GM13976 (cell line): ENCODE results near the gene SVOPL.
"Not testable (repeated sequence)": the region's sequence is repeated elsewhere in the genome, so short reads cannot be mapped to it uniquely, and the experiment has no call there.

Source experiments
- DNase-seq: peaks from one replicate; pipeline ENCODE4 v3.0.0; 2012; ENCODE audit warnings: low spot score
- CTCF ChIP-seq: IDR thresholded peaks from 2 replicates; pipeline ENCODE4 v1.5.1; 2012; ENCODE audit warnings: borderline replicate concordance, mild to moderate bottlenecking; ENCODE audit not compliant: insufficient read depth; ENCODE audit errors: extremely low read depth, missing control alignments, control extremely low read depth
- in situ Hi-C: fragments of 300-500 bp; cut with MboI; formaldehyde crosslinking; loops from one replicate; pipeline ENCODE4 v1.12.0; 2022; ENCODE audit warnings: low sequenced_read_pairs, mixed read lengths, inconsistent platforms; ENCODE audit not compliant: unreplicated experiment

SVOPL gene

DNA sequence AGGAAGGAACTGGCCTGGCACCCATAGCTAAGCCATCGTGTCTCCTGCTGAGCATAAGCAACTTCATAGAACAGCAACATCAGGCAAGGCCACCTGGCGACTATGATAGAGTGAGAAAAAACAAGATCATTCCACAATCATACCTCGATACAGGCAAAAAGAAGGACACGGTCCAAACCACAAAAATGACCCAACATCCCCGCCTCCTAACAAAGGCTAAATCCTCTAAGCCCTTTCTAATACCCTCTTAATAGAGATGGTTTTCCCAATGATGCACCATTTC, 40.2 kb upstream of the SVOPL start:
- DNase-seq: no peak
- in situ Hi-C loops: loop anchor here (25.0 kb wide), 1 partner anchor 304 kb away; no protein-coding TSS in a partner anchor
- TF ChIP-seq CTCF: no peak

- in situ Hi-C loops: loop anchor here (10.0 to 25.0 kb wide), 2 partner anchors 303 to 565 kb away; no protein-coding TSS in a partner anchor
- TF ChIP-seq CTCF: no peak
- no peak for DNase-seq
Observed at GRCh38 chr7:138739859-138740258, 38.7 kb upstream of the SVOPL start.

- peak; percentile 79 for DNase-seq
- peak; percentile 95 for TF ChIP-seq CTCF
- in situ Hi-C loops: loop anchor here (10.0 to 25.0 kb wide), 2 partner anchors 301 to 564 kb away; no protein-coding TSS in a partner anchor
Observed at GRCh38 chr7:138738551-138739335, 37.6 kb upstream of the SVOPL start.

DNA sequence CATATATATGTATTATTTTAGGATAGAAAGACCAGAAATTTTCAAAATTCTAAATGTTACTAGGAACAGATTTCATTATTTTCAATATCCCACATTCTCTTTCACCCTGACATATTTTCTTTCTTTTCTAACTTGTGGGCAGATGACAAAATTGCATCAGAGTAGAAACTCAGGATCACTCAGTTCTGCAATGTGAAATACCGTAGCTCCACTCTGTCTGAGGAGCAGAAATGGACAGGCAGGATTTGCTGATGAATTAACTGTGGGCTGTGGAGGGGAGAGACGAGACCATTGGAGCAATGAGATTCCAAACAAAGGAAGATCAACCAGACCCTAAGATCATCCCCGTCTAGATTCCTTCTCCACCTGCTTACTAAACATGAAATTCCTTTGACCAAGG, 37.0 kb upstream of the SVOPL start:
- in situ Hi-C loops: loop anchor here (10.0 to 25.0 kb wide), 2 partner anchors 301 to 563 kb away; no protein-coding TSS in a partner anchor

DNA sequence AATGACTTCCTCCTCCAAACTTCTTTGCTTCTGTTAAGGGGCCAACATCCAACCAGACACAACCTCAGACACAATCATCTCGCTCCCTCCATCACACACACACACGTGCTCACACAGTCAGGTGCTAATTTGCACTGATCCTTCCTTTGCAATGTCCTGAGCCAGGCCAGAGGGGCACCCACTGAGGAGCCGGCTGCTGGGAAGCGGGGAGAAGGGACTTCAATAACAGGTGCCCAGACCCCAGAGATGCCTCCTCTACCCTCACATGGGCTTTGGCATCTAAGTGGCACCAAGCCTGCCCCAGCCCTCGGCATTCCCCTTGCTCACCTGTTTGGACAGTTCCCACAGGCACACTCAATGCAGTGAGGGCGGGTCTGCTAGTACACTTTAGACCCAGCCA, 34.2 kb upstream of the SVOPL start:
- in situ Hi-C loops: loop anchor here (10.0 to 25.0 kb wide), 2 partner anchors 298 to 561 kb away; no protein-coding TSS in a partner anchor
- no peak for DNase-seq
- TF ChIP-seq CTCF: no peak

More for the DNA sequence above, 37.0 kb upstream of the SVOPL start:
- DNase-seq: no peak
- TF ChIP-seq CTCF: no peak

DNA sequence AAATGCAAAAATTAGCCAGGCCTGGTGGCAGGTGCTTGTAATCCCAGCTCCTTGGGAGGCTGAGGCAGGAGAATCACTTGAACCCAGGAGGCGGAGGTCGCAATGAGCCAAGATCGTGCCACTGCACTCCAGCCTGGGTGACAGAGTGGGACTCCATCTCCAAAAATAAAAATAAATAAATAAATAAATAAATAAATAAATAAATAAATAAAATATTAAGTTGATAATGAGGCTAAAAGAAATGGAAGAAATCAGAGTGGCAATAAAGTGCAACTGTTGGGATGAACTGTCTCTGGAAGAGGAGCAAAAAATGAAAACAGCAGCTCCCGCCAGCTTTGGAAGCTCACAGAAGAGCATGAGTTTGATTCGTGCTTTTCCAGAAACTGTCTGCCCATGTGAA, 30.6 kb upstream of the SVOPL start:
- not testable (repeated sequence) for DNase-seq
- in situ Hi-C loops: loop anchor here (10.0 to 25.0 kb wide), 2 partner anchors 294 to 557 kb away; no protein-coding TSS in a partner anchor

DNA sequence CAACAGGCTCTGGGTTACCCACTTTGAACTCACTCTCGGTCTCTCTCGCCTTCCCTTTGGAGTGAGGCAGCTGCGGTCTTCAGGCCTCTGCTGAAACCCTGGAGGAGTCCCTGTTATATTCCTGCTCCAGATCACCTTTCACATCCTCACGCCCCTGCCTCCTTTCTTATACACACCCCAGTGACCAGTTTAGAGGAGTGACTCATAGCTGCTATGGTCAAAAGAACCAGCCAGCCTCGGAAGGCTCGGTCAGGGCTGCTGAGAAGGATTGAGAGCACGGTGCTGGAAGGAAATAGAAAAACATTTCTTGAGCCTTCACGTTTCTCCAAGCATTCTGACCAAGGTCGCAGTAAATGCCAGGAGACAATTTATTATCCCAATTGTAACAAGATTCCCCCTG, 28.3 kb upstream of the SVOPL start:
- no peak for TF ChIP-seq CTCF
- in situ Hi-C loops: loop anchor here (25.0 kb wide), 1 partner anchor 292 kb away; no protein-coding TSS in a partner anchor
- DNase-seq: no peak
